Raji (cell line): Measurements from ENCODE around the gene DGAT2.

Experiments
- POLR2A ChIP-seq: IDR thresholded peaks from 2 replicates; pipeline ENCODE4 v1.6.1; 2011; ENCODE audit warnings: low read depth, low read length, control low read depth; ENCODE audit not compliant: insufficient read depth

Gene DGAT2

GRCh38 chr11:75789521-75789920 is 20.9 kb downstream of the DGAT2 start:
- TF ChIP-seq POLR2A, result no peak

DNA sequence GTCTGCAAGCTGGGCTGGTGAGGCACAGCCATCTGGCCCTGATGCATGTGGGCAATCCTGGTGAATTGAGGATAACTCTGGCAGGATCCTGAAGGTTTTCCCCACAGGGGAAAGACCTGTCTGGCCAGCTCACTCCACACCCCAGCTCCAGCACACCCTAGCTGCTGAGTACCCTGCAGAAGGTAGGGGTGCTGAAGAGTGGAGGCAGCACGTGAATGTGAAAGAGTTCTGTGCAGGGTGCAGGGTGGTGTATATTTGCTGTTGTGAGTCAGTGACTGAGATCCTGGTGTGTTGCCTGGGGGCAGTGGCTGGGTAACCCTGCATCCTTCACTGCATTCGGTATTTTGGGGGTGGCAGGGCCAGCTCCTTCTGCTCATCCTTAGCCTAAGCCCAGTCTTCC is 22.4 kb downstream of the DGAT2 start:
- no peak for TF ChIP-seq POLR2A

GRCh38 chr11:75792127-75792731 is 23.7 kb downstream of the DGAT2 start:
- no peak for TF ChIP-seq POLR2A

GRCh38 chr11:75792997-75793800 is 24.6 kb downstream of the DGAT2 start:
- no peak for TF ChIP-seq POLR2A

DNA sequence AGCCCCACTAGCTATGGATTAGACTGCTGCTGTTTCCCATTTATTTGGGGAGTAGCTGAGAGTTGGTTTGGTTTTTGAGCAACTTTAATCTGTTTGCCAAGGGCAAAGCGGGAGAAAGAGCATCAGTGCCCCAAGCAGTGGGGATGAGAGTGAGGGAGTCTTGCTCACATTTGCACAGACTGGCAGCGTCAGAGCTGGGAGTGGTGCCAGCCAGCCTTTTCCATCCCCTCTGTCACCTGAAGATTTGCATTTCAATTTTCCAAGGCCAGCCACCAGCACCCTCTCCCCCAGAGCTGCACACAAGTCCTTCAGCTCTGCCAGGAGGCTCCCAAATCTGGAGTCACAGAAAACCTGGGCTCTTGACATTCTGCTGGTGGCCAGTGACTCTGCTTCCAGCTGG is 25.4 kb downstream of the DGAT2 start:
- no peak for TF ChIP-seq POLR2A

DNA sequence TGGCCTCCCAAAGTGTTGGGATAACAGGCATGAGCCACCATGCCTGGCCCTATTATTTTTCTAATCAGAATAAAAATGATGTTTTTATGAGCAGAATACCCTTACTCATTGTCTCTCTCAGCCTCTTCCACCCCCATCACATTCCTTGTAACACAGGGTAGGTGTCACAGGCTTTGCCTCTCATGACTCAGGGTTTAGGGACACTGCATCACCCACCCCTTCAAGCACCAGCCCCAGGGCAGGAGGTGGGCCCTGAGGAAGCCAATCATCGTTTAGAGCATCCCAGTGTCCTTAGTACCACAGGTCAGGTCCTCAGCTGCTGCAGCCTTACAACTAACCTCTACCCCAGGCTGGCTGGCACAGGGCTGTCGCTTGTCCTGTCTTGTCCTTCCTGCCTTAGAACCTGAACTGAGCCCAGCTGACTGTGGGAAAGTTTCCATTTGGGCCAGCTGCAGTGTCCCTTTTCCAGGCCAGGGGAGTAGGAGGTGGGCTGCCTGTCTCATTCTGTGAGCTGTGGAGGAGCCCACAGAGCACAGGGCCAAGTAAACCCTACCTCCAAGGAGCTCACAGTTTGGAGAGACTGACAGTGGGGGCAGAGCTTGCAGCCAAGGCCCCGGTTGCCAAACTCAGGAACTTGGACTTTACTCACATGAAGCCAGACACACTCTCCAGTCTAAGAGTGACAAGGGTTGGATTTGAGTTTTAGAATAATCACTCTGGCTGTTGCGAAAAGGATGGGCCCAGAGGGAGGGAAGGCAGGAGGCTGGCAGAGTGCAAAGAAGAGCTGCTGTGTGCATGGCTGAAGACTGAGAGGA is 26.9 kb downstream of the DGAT2 start:
- TF ChIP-seq POLR2A, result no peak

DNA sequence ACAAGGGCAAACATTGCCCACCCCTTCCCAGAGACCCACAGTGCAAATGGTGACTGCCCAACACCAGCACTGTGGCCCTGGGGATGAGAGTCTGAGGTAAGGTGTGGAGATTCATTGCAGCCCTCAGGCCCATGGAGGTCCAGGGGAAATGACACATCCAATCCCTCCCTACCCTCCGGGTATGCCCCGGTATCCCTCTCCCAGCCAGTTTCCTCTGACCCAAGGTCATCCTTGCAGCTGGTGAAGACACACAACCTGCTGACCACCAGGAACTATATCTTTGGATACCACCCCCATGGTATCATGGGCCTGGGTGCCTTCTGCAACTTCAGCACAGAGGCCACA is 27.5 kb downstream of the DGAT2 start:
- no peak for TF ChIP-seq POLR2A

GRCh38 chr11:75797116-75797515 is 28.5 kb downstream of the DGAT2 start:
- no peak for TF ChIP-seq POLR2A

DNA sequence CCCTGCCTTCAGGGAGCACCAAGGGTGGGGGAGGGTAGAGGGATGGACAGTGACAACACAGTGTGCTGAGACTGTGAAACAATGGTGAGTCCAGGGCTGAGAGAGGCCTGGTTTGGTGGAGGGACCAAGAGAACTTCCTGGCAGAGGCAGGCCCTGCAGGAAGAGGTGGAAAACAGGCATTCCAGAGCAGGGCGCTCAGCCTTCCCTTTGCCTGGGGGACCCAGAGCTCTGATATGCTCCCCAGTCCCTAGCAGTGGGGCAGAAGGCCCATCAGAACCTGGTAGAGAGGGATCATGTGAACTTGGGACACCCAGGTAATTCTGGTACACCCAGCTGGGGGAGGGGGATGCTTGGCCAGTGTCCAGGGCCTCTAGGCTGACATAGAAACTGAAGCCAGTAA is 29.2 kb downstream of the DGAT2 start:
- TF ChIP-seq POLR2A, result no peak

DNA sequence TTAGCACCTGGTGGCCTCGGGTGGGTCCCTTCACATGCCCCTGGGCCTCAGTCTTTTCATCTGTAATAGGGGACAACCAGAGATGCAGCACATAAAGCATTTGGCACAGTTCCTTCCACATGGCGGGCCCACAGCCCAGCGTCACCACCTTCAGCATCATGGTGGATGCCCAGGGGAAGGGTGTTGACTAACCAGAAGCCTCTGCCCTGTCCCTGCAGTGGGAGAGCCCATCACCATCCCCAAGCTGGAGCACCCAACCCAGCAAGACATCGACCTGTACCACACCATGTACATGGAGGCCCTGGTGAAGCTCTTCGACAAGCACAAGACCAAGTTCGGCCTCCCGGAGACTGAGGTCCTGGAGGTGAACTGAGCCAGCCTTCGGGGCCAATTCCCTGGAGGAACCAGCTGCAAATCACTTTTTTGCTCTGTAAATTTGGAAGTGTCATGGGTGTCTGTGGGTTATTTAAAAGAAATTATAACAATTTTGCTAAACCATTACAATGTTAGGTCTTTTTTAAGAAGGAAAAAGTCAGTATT is 31.6 kb downstream of the DGAT2 start:
- TF ChIP-seq POLR2A, result no peak

DNA sequence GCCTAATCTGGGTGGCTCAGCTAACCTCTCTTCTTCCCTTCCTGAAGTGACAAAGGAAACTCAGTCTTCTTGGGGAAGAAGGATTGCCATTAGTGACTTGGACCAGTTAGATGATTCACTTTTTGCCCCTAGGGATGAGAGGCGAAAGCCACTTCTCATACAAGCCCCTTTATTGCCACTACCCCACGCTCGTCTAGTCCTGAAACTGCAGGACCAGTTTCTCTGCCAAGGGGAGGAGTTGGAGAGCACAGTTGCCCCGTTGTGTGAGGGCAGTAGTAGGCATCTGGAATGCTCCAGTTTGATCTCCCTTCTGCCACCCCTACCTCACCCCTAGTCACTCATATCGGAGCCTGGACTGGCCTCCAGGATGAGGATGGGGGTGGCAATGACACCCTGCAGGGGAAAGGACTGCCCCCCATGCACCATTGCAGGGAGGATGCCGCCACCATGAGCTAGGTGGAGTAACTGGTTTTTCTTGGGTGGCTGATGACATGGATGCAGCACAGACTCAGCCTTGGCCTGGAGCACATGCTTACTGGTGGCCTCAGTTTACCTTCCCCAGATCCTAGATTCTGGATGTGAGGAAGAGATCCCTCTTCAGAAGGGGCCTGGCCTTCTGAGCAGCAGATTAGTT is 32.3 kb downstream of the DGAT2 start:
- TF ChIP-seq POLR2A, result no peak

DNA sequence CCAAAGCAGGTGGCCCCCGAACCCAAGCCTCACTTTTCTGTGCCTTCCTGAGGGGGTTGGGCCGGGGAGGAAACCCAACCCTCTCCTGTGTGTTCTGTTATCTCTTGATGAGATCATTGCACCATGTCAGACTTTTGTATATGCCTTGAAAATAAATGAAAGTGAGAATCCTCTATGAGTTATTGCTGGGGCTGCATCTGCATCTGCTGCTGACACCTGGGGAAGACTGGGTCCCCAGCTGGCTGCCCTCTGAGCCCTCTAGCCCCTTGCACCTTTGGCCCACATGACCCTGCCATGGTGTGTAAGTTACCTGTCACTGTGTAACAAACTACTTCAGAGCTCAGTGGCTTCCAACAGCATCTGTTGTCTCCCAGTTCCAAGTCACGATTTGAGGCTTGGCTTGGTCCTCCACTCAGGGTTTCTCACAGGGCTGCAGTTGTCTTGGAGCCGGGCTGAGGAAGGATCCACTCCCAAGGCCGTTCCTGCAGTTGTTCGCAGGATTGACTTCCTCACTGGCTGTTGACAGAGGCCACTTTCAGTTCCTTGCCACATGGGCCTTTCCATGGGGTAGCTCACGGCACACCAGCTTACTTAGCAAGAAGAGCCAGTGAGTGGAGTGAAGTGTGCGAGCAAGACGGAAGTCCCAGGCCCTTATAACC is 32.9 kb downstream of the DGAT2 start:
- no peak for TF ChIP-seq POLR2A

DNA sequence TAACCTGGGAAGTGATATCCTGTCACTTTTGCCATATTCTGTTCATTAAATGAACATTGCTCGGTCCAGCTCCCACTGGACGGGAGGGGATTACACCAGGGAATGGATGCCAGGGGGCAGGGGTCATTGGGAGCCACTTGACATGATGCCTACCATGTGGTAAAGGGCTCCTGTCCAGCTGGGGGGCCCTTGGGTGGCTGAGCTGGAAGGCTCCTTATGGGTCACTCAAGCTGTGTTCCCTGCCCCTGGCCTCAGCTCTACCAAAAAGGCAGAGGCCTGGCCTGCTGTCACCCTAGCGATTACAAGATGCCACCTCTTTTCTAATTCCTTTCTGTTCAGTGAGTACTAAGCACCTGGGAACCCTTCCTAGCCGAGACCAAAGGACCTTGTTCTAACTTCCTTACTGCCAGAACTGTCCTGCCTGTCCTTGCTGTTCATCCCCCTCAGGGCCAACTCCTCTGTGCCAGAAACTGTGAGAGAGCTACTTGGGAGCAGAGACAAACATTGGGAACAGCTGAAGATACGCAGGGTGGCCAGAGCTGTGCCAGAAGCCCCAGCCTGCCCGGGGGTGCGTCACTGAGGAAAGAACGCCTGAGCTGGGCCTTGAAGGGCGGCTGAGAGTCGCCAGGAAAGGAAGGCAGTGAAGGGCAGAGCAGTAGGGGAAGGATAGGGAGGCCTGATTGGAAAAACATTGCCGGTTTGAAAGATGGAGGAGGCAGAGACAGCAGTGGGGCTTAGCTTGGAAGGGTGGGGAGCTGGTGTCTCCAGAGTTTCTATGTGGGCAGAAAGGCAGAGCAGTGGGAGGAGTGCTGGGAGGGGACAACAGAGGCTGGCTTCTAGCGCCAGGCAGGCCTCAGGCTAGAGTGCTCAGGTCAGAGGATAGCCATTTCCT is 33.7 kb downstream of the DGAT2 start:
- TF ChIP-seq POLR2A, result no peak
